GM23338 (cell line): ENCODE data around the gene STARD13. TPM values are rescaled to one million over a fixed set of nuclear protein-coding genes. Genes with fewer than 3 reads are reported as not detected.

Experiments
- ATAC-seq: fragments of 200-7000 bp; cut with Tn5 transposase; 3 replicates; pipeline ENCODE4 v1.9.1; 2020
- DNase-seq: peaks from one replicate; pipeline ENCODE4 v3.0.0-alpha.2; 2015; ENCODE audit warnings: low spot score
- H2AFZ ChIP-seq: fragments of 200-600 bp; sonication (generic); 2 replicates; pipeline ENCODE4 v1.8.0; 2016; ENCODE audit warnings: antibody characterized with exemption, mild to moderate bottlenecking, moderate library complexity
- H3F3A ChIP-seq: fragments of 200-600 bp; sonication (generic); replicated peaks from 2 replicates; pipeline ENCODE4 v1.8.0; 2017; ENCODE audit warnings: antibody characterized with exemption, mixed run types, low read depth
- H3K27ac ChIP-seq: fragments of 200-600 bp; sonication (generic); 2 replicates; pipeline ENCODE4 v1.6.1; 2016; ENCODE audit warnings: low read depth
- H3K27me3 ChIP-seq: fragments of 200-600 bp; sonication (generic); 2 replicates; pipeline ENCODE4 v1.8.0; 2016; ENCODE audit warnings: mild to moderate bottlenecking, mixed run types, moderate library complexity; ENCODE audit not compliant: insufficient read depth
- H3K36me3 ChIP-seq: fragments of 200-600 bp; sonication (generic); 2 replicates; pipeline ENCODE4 v1.8.0; 2016; ENCODE audit warnings: mild to moderate bottlenecking; ENCODE audit not compliant: insufficient read depth
- H3K4me1 ChIP-seq: fragments of 200-600 bp; sonication (generic); 2 replicates; pipeline ENCODE4 v1.8.0; 2016; ENCODE audit warnings: mild to moderate bottlenecking, moderate library complexity; ENCODE audit not compliant: insufficient read depth
- H3K4me2 ChIP-seq: fragments of 200-600 bp; sonication (generic); 2 replicates; pipeline ENCODE4 v1.7.1; 2017; ENCODE audit warnings: mixed run types
- H3K4me3 ChIP-seq: fragments of 200-600 bp; sonication (generic); 2 replicates; pipeline ENCODE4 v1.6.1; 2016; ENCODE audit warnings: mixed run types
- H3K79me2 ChIP-seq: fragments of 200-600 bp; sonication (generic); replicated peaks from 2 replicates; pipeline ENCODE4 v1.8.0; 2017; ENCODE audit warnings: mild to moderate bottlenecking; ENCODE audit not compliant: insufficient read depth
- H3K9me2 ChIP-seq: fragments of 200-600 bp; sonication (generic); 2 replicates; pipeline ENCODE4 v1.8.0; 2017; ENCODE audit not compliant: insufficient read depth
- H4K20me1 ChIP-seq: fragments of 200-600 bp; sonication (generic); replicated peaks from 2 replicates; pipeline ENCODE4 v1.8.0; 2017; ENCODE audit warnings: mild to moderate bottlenecking; ENCODE audit not compliant: insufficient read depth
- H3K27ac Mint-ChIP-seq: 2 replicates; pipeline ENCODE4 v1.8.0; 2020; ENCODE audit warnings: inconsistent platforms, mild to moderate bottlenecking, moderate library complexity, mixed read lengths
- H3K27me3 Mint-ChIP-seq: 3 replicates; pipeline ENCODE4 v1.8.0; 2022; ENCODE audit warnings: low read depth, mild to moderate bottlenecking, moderate library complexity, mixed read lengths, inconsistent platforms; ENCODE audit not compliant: insufficient read depth, poor library complexity
- H3K36me3 Mint-ChIP-seq: 3 replicates; pipeline ENCODE4 v1.8.0; 2021; ENCODE audit warnings: low read depth, mild to moderate bottlenecking, inconsistent platforms, moderate library complexity, mixed read lengths
- H3K4me1 Mint-ChIP-seq: 3 replicates; pipeline ENCODE4 v1.8.0; 2020; ENCODE audit warnings: mild to moderate bottlenecking, inconsistent platforms, mixed read lengths
- H3K4me3 Mint-ChIP-seq: 3 replicates; pipeline ENCODE4 v1.8.0; 2021; ENCODE audit warnings: moderate library complexity, mild to moderate bottlenecking, inconsistent platforms, mixed read lengths
- H3K9me3 Mint-ChIP-seq: 3 replicates; pipeline ENCODE4 v1.8.0; 2020; ENCODE audit warnings: moderate library complexity, mild to moderate bottlenecking, inconsistent platforms, mixed read lengths
- CREB1 ChIP-seq: fragments of 250-450 bp; sonication (Bioruptor Pico); IDR thresholded peaks from 2 replicates; pipeline ENCODE4 v1.5.0; 2020; ENCODE audit warnings: low read depth, mild to moderate bottlenecking, moderate library complexity
- ETS1 ChIP-seq: IDR thresholded peaks from 2 replicates; pipeline ENCODE4 v1.6.1; 2016; ENCODE audit warnings: antibody characterized with exemption
- EZH2phosphoT487 ChIP-seq: fragments of 200-600 bp; sonication (generic); IDR thresholded peaks from one replicate; pipeline ENCODE4 v1.8.1; 2018; ENCODE audit warnings: antibody characterized with exemption; ENCODE audit not compliant: unreplicated experiment
- JUNB ChIP-seq: IDR thresholded peaks from one replicate; pipeline ENCODE4 v1.6.1; 2016; ENCODE audit warnings: antibody characterized with exemption; ENCODE audit not compliant: unreplicated experiment
- POLR2AphosphoS5 ChIP-seq: IDR thresholded peaks from 2 replicates; pipeline ENCODE4 v1.6.1; 2016; ENCODE audit warnings: antibody characterized with exemption, low read depth
- STAT1 ChIP-seq: IDR thresholded peaks from one replicate; pipeline ENCODE4 v1.6.1; 2016; ENCODE audit warnings: antibody characterized with exemption; ENCODE audit not compliant: unreplicated experiment
- ZNF331 ChIP-seq: fragments of 250-450 bp; sonication (Bioruptor Pico); IDR thresholded peaks from 2 replicates; pipeline ENCODE4 v1.5.0; 2020; ENCODE audit warnings: low read depth, mild to moderate bottlenecking, moderate library complexity
- polyA plus RNA-seq: library from polyadenylated mRNA; unstranded; fragments of >200 nt; fragmentation: Nextera tagmentation; extraction: Ambion mirVana; gene quantifications from 2 replicates; pipeline ENCODE4 v1.2.1, GENCODE V29; 2016
- total RNA-seq: library from RNA; depleted of rRNA; stranded (reverse); fragments of >200 nt; shearing (Covaris generic); gene quantifications from 2 replicates; pipeline ENCODE4 v1.2.3, GENCODE V29; 2014
- TF ChIP-seq, protein P1 (sequence below): IDR thresholded peaks from one replicate; pipeline ENCODE4 v1.6.1; 2018; ENCODE audit warnings: antibody characterized with exemption; ENCODE audit not compliant: unreplicated experiment

The STARD13 gene
- total and polyA plus RNA-seq, 2 experiments from 2014 or later, result 3.2 to 5.2 TPM

DNA sequence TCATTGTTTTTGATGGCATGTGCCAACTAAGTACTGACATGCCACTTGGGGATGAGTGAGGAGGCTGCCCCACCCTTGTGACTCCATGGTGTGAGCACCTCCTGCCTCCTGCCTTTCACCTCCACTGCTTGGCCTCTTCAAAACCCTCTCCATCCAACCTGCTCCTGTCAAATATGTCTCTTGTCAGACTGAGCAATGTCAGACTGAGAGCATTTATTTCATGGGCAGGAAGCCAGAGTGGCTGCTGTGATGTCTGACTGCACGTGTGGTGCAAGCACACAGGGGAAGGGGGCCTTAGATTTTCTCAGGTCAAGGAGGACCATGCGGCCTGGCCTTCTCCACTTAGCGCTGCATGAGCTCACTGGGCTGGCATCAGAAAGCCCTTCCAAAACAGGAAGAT lies 68.3 kb downstream of the STARD13 start:
- Histone ChIP-seq H3K9me2 (no peaks in the 10 kb centered on the region), H3K27ac (no peak overlapping the region), H3K4me3 (no peak overlapping the region), H2AFZ (no peak overlapping the region), H3K4me1 (peaks cover 24% of the 10 kb centered on the region), H3K79me2 (no peaks in the 10 kb centered on the region), H3F3A (no peaks in the 10 kb centered on the region), H4K20me1 (no peaks in the 10 kb centered on the region), H3K27me3 (no peaks in the 10 kb centered on the region), H3K36me3 (no peaks in the 10 kb centered on the region), H3K4me2 (no peak overlapping the region)
- no peaks in the 10 kb centered on the region for H3K9me3 Mint-ChIP-seq
- ATAC-seq (no peak), DNase-seq (no peak)
- no peaks in the 10 kb centered on the region for H3K27me3 Mint-ChIP-seq
- peaks cover 26% of the 10 kb centered on the region for H3K4me1 Mint-ChIP-seq
- no peaks in the 10 kb centered on the region for H3K36me3 Mint-ChIP-seq
- TF ChIP-seq STAT1 (no peak), ETS1 (no peak), POLR2AphosphoS5 (no peak), ZNF331 (no peak), EZH2phosphoT487 (no peak), CREB1 (CRISPR knock-in tag) (no peak), JUNB (no peak)
- TF ChIP-seq, protein P1, sequence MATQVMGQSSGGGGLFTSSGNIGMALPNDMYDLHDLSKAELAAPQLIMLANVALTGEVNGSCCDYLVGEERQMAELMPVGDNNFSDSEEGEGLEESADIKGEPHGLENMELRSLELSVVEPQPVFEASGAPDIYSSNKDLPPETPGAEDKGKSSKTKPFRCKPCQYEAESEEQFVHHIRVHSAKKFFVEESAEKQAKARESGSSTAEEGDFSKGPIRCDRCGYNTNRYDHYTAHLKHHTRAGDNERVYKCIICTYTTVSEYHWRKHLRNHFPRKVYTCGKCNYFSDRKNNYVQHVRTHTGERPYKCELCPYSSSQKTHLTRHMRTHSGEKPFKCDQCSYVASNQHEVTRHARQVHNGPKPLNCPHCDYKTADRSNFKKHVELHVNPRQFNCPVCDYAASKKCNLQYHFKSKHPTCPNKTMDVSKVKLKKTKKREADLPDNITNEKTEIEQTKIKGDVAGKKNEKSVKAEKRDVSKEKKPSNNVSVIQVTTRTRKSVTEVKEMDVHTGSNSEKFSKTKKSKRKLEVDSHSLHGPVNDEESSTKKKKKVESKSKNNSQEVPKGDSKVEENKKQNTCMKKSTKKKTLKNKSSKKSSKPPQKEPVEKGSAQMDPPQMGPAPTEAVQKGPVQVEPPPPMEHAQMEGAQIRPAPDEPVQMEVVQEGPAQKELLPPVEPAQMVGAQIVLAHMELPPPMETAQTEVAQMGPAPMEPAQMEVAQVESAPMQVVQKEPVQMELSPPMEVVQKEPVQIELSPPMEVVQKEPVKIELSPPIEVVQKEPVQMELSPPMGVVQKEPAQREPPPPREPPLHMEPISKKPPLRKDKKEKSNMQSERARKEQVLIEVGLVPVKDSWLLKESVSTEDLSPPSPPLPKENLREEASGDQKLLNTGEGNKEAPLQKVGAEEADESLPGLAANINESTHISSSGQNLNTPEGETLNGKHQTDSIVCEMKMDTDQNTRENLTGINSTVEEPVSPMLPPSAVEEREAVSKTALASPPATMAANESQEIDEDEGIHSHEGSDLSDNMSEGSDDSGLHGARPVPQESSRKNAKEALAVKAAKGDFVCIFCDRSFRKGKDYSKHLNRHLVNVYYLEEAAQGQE, result no peak
- H3K4me3 Mint-ChIP-seq, result no peak overlapping the region
- no peak overlapping the region; the same call in 1 of the 2 replicates for H3K27ac Mint-ChIP-seq

DNA sequence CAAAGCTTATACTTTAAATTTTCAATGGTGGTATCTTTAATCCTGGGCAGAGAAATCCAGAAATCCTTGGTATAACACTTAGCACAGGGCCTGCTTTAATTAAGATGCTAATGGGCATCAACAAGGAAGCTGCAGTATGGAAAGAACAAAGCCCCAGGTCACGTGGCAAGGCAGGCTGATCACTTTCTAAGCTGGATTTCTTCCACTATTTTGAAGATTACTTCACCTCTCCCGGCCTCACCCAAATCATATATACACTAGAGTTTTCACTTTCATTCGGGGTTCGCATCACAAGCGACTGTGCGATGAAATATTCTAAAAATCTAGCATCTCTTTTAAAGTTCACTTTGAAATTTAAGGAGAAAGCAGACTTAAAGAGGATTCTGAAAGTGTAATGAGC lies 71.8 kb downstream of the STARD13 start:
- H2AFZ ChIP-seq, result no peak overlapping the region
- peaks cover 25% of the 10 kb centered on the region for H3K4me1 ChIP-seq
- no peaks in the 10 kb centered on the region for H4K20me1 ChIP-seq
- TF ChIP-seq EZH2phosphoT487, result no peak
- no peak for TF ChIP-seq STAT1
- no peak for TF ChIP-seq POLR2AphosphoS5
- H3K9me2 ChIP-seq, result no peaks in the 10 kb centered on the region
- ATAC-seq (peak; percentile 80), DNase-seq (peak; percentile 53)
- H3K27ac Mint-ChIP-seq, result peak overlapping the region; percentile 33; the same call in 1 of the 2 replicates
- H3K9me3 Mint-ChIP-seq, result no peaks in the 10 kb centered on the region
- no peaks in the 10 kb centered on the region for H3K27me3 ChIP-seq
- no peaks in the 10 kb centered on the region for H3K79me2 ChIP-seq
- H3K4me3 Mint-ChIP-seq, result no peak overlapping the region
- no peaks in the 10 kb centered on the region for H3K27me3 Mint-ChIP-seq
- no peaks in the 10 kb centered on the region for H3K36me3 ChIP-seq
- H3K36me3 Mint-ChIP-seq, result no peaks in the 10 kb centered on the region
- peak overlapping the region; percentile 43; the same call in 1 of the 2 replicates for H3K27ac ChIP-seq
- H3F3A ChIP-seq, result no peaks in the 10 kb centered on the region
- no peak overlapping the region for H3K4me3 ChIP-seq
- peak overlapping the region; percentile 7; the same call in 1 of the 2 replicates for H3K4me2 ChIP-seq
- peaks cover 26% of the 10 kb centered on the region for H3K4me1 Mint-ChIP-seq
